HFF-Myc (cell line): Measurements from ENCODE around the gene THSD7B.

ENCODE experiments used
- DNase-seq: peaks from one replicate; pipeline ENCODE4 v3.0.0-alpha.2; 2011; ENCODE audit warnings: low read depth; ENCODE audit errors: extremely low read depth
- H3K4me3 ChIP-seq: replicated peaks from 2 replicates; pipeline ENCODE4 v1.5.1; 2011; ENCODE audit warnings: low read depth, mild to moderate bottlenecking, control low read depth, low read length
- CTCF ChIP-seq: IDR thresholded peaks from 2 replicates; pipeline ENCODE4 v1.5.1; 2012; ENCODE audit warnings: mild to moderate bottlenecking, low read depth, low read length, control low read depth; ENCODE audit errors: missing control alignments

Gene THSD7B

GRCh38 chr2:137179542-137179941 lies 414.2 kb downstream of the THSD7B start:
- TF ChIP-seq CTCF: no peak
- DNase-seq: no peak
- no peak overlapping the region for H3K4me3 ChIP-seq

GRCh38 chr2:137180012-137180411 lies 414.7 kb downstream of the THSD7B start:
- H3K4me3 ChIP-seq: no peak overlapping the region
- no peak for TF ChIP-seq CTCF
- no peak for DNase-seq

GRCh38 chr2:137181370-137181769 lies 416.0 kb downstream of the THSD7B start:
- no peak for TF ChIP-seq CTCF

GRCh38 chr2:137182071-137182470 lies 416.7 kb downstream of the THSD7B start:
- no peak for TF ChIP-seq CTCF
- DNase-seq: no peak
- H3K4me3 ChIP-seq: no peak overlapping the region

More at GRCh38 chr2:137181370-137181769, 416.0 kb downstream of the THSD7B start:
- no peak overlapping the region for H3K4me3 ChIP-seq
- no peak for DNase-seq

- DNase-seq: no peak
- no peak for TF ChIP-seq CTCF
- H3K4me3 ChIP-seq: no peak overlapping the region
Measured at GRCh38 chr2:137183206-137183898, 418.0 kb downstream of the THSD7B start.

GRCh38 chr2:137185378-137186078 lies 420.2 kb downstream of the THSD7B start:
- DNase-seq: no peak
- TF ChIP-seq CTCF: no peak
- H3K4me3 ChIP-seq: no peak overlapping the region
